ENCODE data around the gene FBXO39. TPM values are rescaled to one million over a fixed set of nuclear protein-coding genes. Genes with fewer than 3 reads are reported as not detected.

Gene FBXO39
- total and polyA plus RNA-seq, 2 donors (not counting 1 experiment from before 2014, with no cell fraction given) = 0.13 TPM; not detected in 1

DNA sequence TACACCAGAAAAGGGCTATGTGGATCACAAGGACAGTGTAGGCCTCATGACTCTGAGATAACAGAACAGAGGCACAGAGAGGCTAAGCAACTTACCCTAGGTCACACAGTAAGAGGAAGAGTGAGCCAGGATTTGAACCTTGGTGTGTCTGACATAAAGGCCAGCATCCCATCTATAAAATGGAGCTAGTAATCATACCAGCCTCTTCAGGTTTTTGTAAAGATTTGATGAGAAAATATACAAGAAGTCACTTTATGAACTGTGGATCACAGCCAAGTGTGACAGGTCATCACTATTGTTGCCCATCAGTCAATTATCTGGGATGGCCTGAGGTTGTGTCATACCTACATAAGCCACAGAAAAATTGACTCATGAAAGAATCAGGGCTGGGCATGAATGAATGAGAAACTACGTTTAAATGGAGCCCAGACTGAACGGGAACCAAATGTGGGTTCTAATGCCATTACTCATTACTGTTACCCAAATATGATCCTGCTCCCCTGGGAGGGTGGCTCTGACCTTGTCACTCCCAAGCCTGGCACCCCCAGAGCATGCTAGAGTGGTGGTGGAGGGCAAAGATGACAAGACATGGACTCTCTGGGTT, 21.0 kb downstream of the FBXO39 start:
- Mint-ChIP-seq H3K4me3 (no peak overlapping the region), H3K4me1 (no peaks in the 10 kb centered on the region), H3K27ac (no peak overlapping the region), H3K27me3 (peaks cover 37% of the 10 kb centered on the region), H3K9me3 (ENCODE audit: insufficient read depth) (no peaks in the 10 kb centered on the region)
- Histone ChIP-seq H3K4me1 (ENCODE audit: control insufficient read depth in 2 of 2, insufficient read depth in 2 of 2, low read length in 2 of 2) (no peaks in the 10 kb centered on the region), H3K27ac (ENCODE audit: low read length in 2 of 2) (no peak overlapping the region), H3K27me3 (replicated peaks in 1 of 4; ENCODE audit: control extremely low read depth in 1 of 4, control insufficient read depth in 3 of 4, insufficient read depth in 4 of 4, low read length in 3 of 4) (peaks cover 0 to 6% (median 4%) of the 10 kb centered on the region in 4 experiments), H3K9ac (ENCODE audit: low read length) (no peak overlapping the region), H3K4me2 (replicated peaks; ENCODE audit: low read depth, low read length, poor library complexity, severe bottlenecking) (no peak overlapping the region), H3K9me3 (ENCODE audit: control extremely low read depth in 1 of 3, control insufficient read depth in 2 of 3, insufficient read depth in 1 of 3, low read length in 2 of 3) (no peaks in the 10 kb centered on the region), H3K79me2 (ENCODE audit: control insufficient read depth, insufficient read depth, low read length) (no peaks in the 10 kb centered on the region), H4K20me1 (ENCODE audit: control insufficient read depth, insufficient read depth, low read length, poor library complexity, severe bottlenecking) (no peaks in the 10 kb centered on the region), H3K4me3 (ENCODE audit: control extremely low read depth in 1 of 5, extremely low read depth in 1 of 5, insufficient read depth in 1 of 5, low read depth in 2 of 5, low read length in 4 of 5) (no peak overlapping the region), H3K36me3 (replicated peaks in 1 of 2; ENCODE audit: control extremely low read depth in 1 of 2, control insufficient read depth in 1 of 2, extremely low read depth in 1 of 2, insufficient read depth in 2 of 2, low read length in 1 of 2) (no peaks in the 10 kb centered on the region), H2AFZ (ENCODE audit: insufficient read depth, low read depth, low read length, poor library complexity, severe bottlenecking) (no peak overlapping the region)
- CTCF ChIA-PET = no interaction called here
- no peak for TF ChIP-seq EZH2 (IDR thresholded peaks at IDR 0.05; ENCODE audit: borderline replicate concordance, insufficient read depth, low read depth, low read length, poor library complexity, severe bottlenecking)
- TF ChIP-seq, protein P1, sequence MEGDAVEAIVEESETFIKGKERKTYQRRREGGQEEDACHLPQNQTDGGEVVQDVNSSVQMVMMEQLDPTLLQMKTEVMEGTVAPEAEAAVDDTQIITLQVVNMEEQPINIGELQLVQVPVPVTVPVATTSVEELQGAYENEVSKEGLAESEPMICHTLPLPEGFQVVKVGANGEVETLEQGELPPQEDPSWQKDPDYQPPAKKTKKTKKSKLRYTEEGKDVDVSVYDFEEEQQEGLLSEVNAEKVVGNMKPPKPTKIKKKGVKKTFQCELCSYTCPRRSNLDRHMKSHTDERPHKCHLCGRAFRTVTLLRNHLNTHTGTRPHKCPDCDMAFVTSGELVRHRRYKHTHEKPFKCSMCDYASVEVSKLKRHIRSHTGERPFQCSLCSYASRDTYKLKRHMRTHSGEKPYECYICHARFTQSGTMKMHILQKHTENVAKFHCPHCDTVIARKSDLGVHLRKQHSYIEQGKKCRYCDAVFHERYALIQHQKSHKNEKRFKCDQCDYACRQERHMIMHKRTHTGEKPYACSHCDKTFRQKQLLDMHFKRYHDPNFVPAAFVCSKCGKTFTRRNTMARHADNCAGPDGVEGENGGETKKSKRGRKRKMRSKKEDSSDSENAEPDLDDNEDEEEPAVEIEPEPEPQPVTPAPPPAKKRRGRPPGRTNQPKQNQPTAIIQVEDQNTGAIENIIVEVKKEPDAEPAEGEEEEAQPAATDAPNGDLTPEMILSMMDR (IDR thresholded peaks at IDR 0.05) = no peak
- DNase-seq (no peak), ATAC-seq (ENCODE audit: low read depth) (no peak)
- intact Hi-C loops (cut with micrococcal nuclease) = no loop called here
- POLR2A ChIA-PET = no interaction called here
- no CpG with 5 or more reads among the region's 2 CpGs for WGBS (ENCODE audit: insufficient coverage)

DNA sequence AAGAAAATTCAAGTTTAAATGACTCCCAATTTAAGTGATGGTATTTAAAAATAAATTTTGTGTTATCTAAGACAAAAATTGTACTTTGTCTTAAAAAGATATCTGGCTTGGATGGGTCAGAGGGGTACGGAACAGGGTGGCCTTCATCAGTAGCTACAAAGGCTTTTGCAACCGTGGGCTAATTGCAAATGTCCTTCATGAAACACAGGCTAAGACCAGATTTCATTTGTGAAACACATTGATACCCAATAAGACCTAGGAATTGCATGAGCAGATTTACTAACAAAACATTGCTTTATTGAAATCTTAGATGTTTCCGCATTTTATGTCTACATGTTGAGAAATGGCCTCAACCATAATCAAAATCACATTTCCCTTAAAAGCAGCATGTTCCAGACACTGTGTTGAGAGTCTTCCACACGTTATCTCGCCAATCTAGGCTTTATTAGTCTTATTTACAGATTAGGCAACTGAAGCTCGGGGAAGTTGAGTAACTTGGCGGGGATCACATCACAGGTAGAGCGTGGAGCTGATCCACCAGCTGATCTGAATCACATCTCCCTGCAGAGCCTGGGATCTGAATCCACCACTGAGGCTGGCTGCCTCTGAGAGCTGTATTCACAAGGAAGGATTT, 21.8 kb downstream of the FBXO39 start:
- ChIA-PET CTCF (no interaction called here), POLR2A (no interaction called here)
- Histone ChIP-seq H4K20me1 (ENCODE audit: control insufficient read depth, insufficient read depth, low read length, poor library complexity, severe bottlenecking) (no peaks in the 10 kb centered on the region), H3K36me3 (replicated peaks in 1 of 2; ENCODE audit: control extremely low read depth in 1 of 2, control insufficient read depth in 1 of 2, extremely low read depth in 1 of 2, insufficient read depth in 2 of 2, low read length in 1 of 2) (no peaks in the 10 kb centered on the region), H3K9ac (ENCODE audit: low read length) (no peak overlapping the region), H3K79me2 (ENCODE audit: control insufficient read depth, insufficient read depth, low read length) (no peaks in the 10 kb centered on the region), H3K4me1 (ENCODE audit: control insufficient read depth in 2 of 2, insufficient read depth in 2 of 2, low read length in 2 of 2) (no peaks in the 10 kb centered on the region), H3K4me3 (ENCODE audit: control extremely low read depth in 1 of 5, extremely low read depth in 1 of 5, insufficient read depth in 1 of 5, low read depth in 2 of 5, low read length in 4 of 5) (no peak overlapping the region), H3K27ac (ENCODE audit: low read length in 2 of 2) (no peak overlapping the region), H3K4me2 (replicated peaks; ENCODE audit: low read depth, low read length, poor library complexity, severe bottlenecking) (no peak overlapping the region), H3K27me3 (replicated peaks in 1 of 4; ENCODE audit: control extremely low read depth in 1 of 4, control insufficient read depth in 3 of 4, insufficient read depth in 4 of 4, low read length in 3 of 4) (peaks cover 0 to 5% (median 3%) of the 10 kb centered on the region in 4 experiments), H2AFZ (ENCODE audit: insufficient read depth, low read depth, low read length, poor library complexity, severe bottlenecking) (no peak overlapping the region), H3K9me3 (ENCODE audit: control extremely low read depth in 1 of 3, control insufficient read depth in 2 of 3, insufficient read depth in 1 of 3, low read length in 2 of 3) (no peaks in the 10 kb centered on the region)
- 92% methylated on average over 7 of the region's 8 CpGs for WGBS (ENCODE audit: insufficient coverage)
- ATAC-seq (ENCODE audit: low read depth) (no peak), DNase-seq (no peak)
- no peaks in the 10 kb centered on the region for H3K9me3 Mint-ChIP-seq (ENCODE audit: insufficient read depth)
- H3K27ac Mint-ChIP-seq = no peak overlapping the region
- no peak overlapping the region for H3K4me3 Mint-ChIP-seq
- no peaks in the 10 kb centered on the region for H3K4me1 Mint-ChIP-seq
- peaks cover 28% of the 10 kb centered on the region for H3K27me3 Mint-ChIP-seq
- TF ChIP-seq, protein P1 (IDR thresholded peaks at IDR 0.05) = no peak
- no peak for TF ChIP-seq EZH2 (IDR thresholded peaks at IDR 0.05; ENCODE audit: borderline replicate concordance, insufficient read depth, low read depth, low read length, poor library complexity, severe bottlenecking)
- intact Hi-C loops (cut with micrococcal nuclease) = no loop called here

Measured in B cell (primary cell).